ENCODE measurements around the gene G3BP1. TPM values are rescaled to one million over a fixed set of nuclear protein-coding genes. Genes with fewer than 3 reads are reported as not detected.

The G3BP1 gene
- total RNA-seq, 1 experiment from 2014 or later = 329 TPM

DNA sequence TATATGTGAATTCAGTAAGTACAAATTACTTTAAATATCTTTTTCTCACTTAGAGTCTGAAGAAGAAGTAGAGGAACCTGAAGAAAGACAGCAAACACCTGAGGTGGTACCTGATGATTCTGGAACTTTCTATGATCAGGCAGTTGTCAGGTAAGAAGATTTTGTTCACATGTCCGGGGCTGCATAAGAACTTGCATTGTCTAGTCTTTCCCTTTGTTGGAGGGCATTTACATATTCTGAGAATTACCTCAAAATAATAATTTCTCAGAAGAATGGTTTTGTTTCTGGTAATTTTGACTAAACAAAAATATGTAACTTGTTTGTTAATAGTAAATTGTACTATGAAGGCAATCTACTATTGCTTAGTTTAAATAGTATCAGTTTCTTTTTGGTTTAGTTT lies 23.7 kb downstream of the G3BP1 start:
- no TSS peak for BruUV-seq (replicated peaks)
- Histone ChIP-seq H3K9me3 (no peaks in the 10 kb centered on the region), H3K36me3 (ENCODE audit: control insufficient read depth, insufficient read depth, low read length) (peaks cover 3% of the 10 kb centered on the region), H3K27me3 (replicated peaks; ENCODE audit: control insufficient read depth, insufficient read depth, low read length) (no peaks in the 10 kb centered on the region), H3K4me3 (ENCODE audit: low read depth, low read length) (no peak overlapping the region), H3K4me1 (no peaks in the 10 kb centered on the region)
- intact Hi-C loops (cut with micrococcal nuclease; ENCODE audit: unreplicated experiment) = no loop called here
- Mint-ChIP-seq H3K4me3 (ENCODE audit: unreplicated experiment) (no peak overlapping the region), H3K4me1 (ENCODE audit: low read depth, unreplicated experiment) (peaks cover 6% of the 10 kb centered on the region), H3K27ac (ENCODE audit: unreplicated experiment) (no peak overlapping the region), H3K36me3 (ENCODE audit: insufficient read depth, unreplicated experiment) (peaks cover 98% of the 10 kb centered on the region), H3K9me3 (ENCODE audit: unreplicated experiment) (no peaks in the 10 kb centered on the region), H3K27me3 (ENCODE audit: insufficient read depth, unreplicated experiment) (no peaks in the 10 kb centered on the region)
- POLR2A ChIA-PET = no interaction called here
- TF ChIP-seq, protein P1, sequence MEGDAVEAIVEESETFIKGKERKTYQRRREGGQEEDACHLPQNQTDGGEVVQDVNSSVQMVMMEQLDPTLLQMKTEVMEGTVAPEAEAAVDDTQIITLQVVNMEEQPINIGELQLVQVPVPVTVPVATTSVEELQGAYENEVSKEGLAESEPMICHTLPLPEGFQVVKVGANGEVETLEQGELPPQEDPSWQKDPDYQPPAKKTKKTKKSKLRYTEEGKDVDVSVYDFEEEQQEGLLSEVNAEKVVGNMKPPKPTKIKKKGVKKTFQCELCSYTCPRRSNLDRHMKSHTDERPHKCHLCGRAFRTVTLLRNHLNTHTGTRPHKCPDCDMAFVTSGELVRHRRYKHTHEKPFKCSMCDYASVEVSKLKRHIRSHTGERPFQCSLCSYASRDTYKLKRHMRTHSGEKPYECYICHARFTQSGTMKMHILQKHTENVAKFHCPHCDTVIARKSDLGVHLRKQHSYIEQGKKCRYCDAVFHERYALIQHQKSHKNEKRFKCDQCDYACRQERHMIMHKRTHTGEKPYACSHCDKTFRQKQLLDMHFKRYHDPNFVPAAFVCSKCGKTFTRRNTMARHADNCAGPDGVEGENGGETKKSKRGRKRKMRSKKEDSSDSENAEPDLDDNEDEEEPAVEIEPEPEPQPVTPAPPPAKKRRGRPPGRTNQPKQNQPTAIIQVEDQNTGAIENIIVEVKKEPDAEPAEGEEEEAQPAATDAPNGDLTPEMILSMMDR (IDR thresholded peaks at IDR 0.05; ENCODE audit: insufficient read depth in 1 of 2, low read depth in 1 of 2, low read length in 1 of 2, severe bottlenecking in 1 of 2, unreplicated experiment in 1 of 2) = no peak
- CTCF ChIA-PET = no interaction called here
- no peak for DNase-seq

DNA sequence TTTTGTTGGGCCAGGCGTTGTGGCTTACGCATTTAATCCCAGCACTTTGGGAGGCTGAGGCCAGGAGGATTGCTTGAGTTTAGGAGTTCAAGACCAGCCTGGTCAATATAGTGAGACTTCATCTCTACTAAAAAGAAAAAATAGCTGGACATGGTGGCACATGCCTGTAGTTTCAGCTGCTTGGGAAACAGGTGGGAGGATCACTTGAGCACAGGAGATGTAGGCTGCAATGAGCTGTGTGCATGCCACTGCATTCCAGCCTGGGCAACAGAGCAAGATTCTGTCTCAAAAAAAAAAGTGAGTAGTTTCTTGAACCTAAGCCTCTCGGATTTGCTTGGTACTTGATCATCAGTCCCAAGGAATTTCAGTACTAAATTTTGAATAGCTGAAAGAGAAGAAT lies 26.9 kb downstream of the G3BP1 start:
- H3K27me3 Mint-ChIP-seq (ENCODE audit: insufficient read depth, unreplicated experiment) = no peaks in the 10 kb centered on the region
- Histone ChIP-seq H3K4me3 (ENCODE audit: low read depth, low read length) (no peak overlapping the region), H3K9me3 (no peaks in the 10 kb centered on the region), H3K27me3 (replicated peaks; ENCODE audit: control insufficient read depth, insufficient read depth, low read length) (no peaks in the 10 kb centered on the region), H3K4me1 (no peaks in the 10 kb centered on the region), H3K36me3 (ENCODE audit: control insufficient read depth, insufficient read depth, low read length) (peaks cover 1% of the 10 kb centered on the region)
- CTCF ChIA-PET = no interaction called here
- no peak overlapping the region for H3K27ac Mint-ChIP-seq (ENCODE audit: unreplicated experiment)
- POLR2A ChIA-PET = no interaction called here
- TF ChIP-seq, protein P1 (IDR thresholded peaks at IDR 0.05; ENCODE audit: insufficient read depth in 1 of 2, low read depth in 1 of 2, low read length in 1 of 2, severe bottlenecking in 1 of 2, unreplicated experiment in 1 of 2) = no peak
- H3K9me3 Mint-ChIP-seq (ENCODE audit: unreplicated experiment) = no peaks in the 10 kb centered on the region
- no peak overlapping the region for H3K4me3 Mint-ChIP-seq (ENCODE audit: unreplicated experiment)
- peaks cover 6% of the 10 kb centered on the region for H3K4me1 Mint-ChIP-seq (ENCODE audit: low read depth, unreplicated experiment)
- BruUV-seq (replicated peaks) = no TSS peak
- DNase-seq = no peak
- intact Hi-C loops (cut with micrococcal nuclease; ENCODE audit: unreplicated experiment) = no loop called here
- H3K36me3 Mint-ChIP-seq (ENCODE audit: insufficient read depth, unreplicated experiment) = peaks cover 98% of the 10 kb centered on the region

DNA sequence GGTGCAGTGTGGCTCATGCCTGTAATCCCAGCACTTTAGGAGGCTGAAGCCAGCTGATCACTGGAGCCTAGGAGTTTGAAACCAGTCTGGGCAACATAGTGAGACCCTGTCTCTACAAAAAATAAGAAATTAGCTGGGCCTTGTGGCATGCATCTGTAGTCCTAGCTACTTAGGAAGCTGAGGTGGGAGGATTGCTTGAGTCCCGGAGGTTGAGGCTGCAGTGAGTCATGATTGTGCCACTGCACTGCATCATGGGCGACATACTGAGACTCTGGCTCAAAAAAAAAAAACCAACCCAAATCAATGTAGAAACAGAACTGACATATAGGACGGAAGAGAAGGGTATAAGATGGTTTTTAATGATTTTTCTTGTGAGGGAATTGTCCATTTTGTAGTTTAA lies 27.7 kb downstream of the G3BP1 start:
- Mint-ChIP-seq H3K27me3 (ENCODE audit: insufficient read depth, unreplicated experiment) (no peaks in the 10 kb centered on the region), H3K36me3 (ENCODE audit: insufficient read depth, unreplicated experiment) (peaks cover 98% of the 10 kb centered on the region), H3K27ac (ENCODE audit: unreplicated experiment) (no peak overlapping the region), H3K9me3 (ENCODE audit: unreplicated experiment) (no peaks in the 10 kb centered on the region), H3K4me3 (ENCODE audit: unreplicated experiment) (no peak overlapping the region), H3K4me1 (ENCODE audit: low read depth, unreplicated experiment) (peaks cover 6% of the 10 kb centered on the region)
- intact Hi-C loops (cut with micrococcal nuclease; ENCODE audit: unreplicated experiment) = no loop called here
- DNase-seq = no peak
- Histone ChIP-seq H3K27me3 (replicated peaks; ENCODE audit: control insufficient read depth, insufficient read depth, low read length) (no peaks in the 10 kb centered on the region), H3K36me3 (ENCODE audit: control insufficient read depth, insufficient read depth, low read length) (no peaks in the 10 kb centered on the region; the same call in none of the 2 replicates), H3K9me3 (no peaks in the 10 kb centered on the region), H3K4me1 (no peaks in the 10 kb centered on the region), H3K4me3 (ENCODE audit: low read depth, low read length) (no peak overlapping the region)
- CTCF ChIA-PET = no interaction called here
- TF ChIP-seq, protein P1 (IDR thresholded peaks at IDR 0.05; ENCODE audit: insufficient read depth in 1 of 2, low read depth in 1 of 2, low read length in 1 of 2, severe bottlenecking in 1 of 2, unreplicated experiment in 1 of 2) = no peak
- no TSS peak for BruUV-seq (replicated peaks)
- POLR2A ChIA-PET = no interaction called here
